Fibroblast of skin of abdomen (primary cell): Measurements from ENCODE around the gene BCAS3.
"Not testable (repeated sequence)": the region's sequence is repeated elsewhere in the genome, so short reads cannot be mapped to it uniquely, and the experiment has no call there.

Experiments used
- DNase-seq: peaks from one replicate; pipeline ENCODE4 v3.0.0-alpha.2; 2013

The BCAS3 gene

GRCh38 chr17:61416540-61417363, 739.1 kb downstream of the BCAS3 start:
- DNase-seq = peak; percentile 80

GRCh38 chr17:61418449-61418848, 740.8 kb downstream of the BCAS3 start:
- no peak for DNase-seq

DNA sequence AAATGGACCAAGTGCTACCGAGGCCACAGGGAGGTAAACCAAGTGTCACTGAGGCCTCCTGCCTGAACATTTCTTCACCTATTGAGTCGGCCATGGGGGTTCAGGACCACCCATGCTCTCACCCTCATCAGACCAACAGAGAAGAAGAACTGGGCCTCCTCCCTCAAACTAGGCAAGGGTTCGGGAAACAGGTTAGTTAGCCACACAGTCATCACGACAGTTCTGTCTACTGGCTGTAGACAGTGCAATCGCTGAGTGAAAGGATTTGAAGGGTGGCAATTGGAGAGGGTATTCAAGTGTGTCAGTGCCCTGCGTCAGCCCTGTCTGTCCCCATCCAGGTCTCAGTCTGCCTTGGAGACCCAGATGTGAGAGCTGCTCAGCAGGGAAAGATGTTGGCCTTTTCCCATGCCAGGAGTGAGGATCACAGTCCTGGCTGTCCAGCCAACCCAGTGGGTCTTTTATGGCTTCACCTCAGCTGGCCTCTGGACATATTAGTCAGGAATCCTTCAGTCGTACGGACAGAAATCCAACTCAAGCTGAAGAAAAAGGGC, 741.9 kb downstream of the BCAS3 start:
- no peak for DNase-seq

- DNase-seq = no peak
Measured at GRCh38 chr17:61420052-61420451, 742.4 kb downstream of the BCAS3 start.

DNA sequence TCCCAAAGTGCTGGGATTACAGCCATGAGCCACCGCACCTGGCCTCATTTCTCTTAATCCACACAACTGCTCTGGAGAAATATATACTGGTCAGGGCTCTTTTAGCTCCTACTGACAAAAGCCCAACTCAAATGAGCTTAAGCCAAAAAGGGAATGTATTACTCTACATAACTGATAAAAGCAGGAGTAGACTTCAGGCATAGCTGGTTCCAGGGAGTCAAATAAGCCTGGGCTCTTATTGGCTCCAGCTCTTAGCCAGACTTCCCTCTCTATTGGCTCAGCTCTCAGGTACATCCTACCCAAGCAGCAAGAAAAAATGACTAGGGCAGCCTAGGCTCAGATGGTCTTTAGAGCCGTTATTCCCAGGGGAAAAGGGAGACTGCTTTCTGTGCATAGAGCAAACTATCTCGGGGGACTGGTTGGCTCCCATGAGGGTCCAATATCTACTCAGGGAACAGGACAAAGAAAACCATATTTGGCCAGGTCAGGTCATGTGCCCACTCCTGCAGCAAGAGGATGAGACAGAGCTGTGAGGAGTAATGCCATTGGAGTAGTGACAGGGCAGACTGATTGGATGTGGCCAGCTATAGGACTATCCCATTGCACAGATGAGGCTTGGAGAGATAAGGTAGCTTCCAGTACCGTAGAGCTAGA, 743.2 kb downstream of the BCAS3 start:
- DNase-seq = no peak

DNA sequence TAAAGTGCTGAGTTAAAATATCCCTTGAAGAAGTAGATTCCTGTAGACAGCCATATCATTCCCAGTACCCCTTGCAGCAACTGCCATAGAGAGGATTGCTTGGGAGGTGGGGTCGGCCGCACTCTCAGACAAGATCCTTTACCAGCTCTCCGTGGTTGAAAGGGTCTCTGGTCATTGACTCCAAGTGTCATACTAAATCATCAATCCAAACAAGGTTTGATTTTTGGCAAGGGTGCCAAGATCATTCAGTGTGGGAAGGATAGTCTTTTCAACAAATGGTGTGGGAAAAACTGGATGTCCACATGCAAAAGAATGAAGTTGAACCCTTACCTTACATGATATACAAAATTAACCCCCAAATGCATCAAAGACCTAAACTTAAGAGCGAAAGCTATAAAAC, 743.8 kb downstream of the BCAS3 start:
- no peak for DNase-seq

GRCh38 chr17:61422116-61422799, 744.6 kb downstream of the BCAS3 start:
- DNase-seq = no peak

GRCh38 chr17:61422869-61423268, 745.2 kb downstream of the BCAS3 start:
- DNase-seq = no peak

DNA sequence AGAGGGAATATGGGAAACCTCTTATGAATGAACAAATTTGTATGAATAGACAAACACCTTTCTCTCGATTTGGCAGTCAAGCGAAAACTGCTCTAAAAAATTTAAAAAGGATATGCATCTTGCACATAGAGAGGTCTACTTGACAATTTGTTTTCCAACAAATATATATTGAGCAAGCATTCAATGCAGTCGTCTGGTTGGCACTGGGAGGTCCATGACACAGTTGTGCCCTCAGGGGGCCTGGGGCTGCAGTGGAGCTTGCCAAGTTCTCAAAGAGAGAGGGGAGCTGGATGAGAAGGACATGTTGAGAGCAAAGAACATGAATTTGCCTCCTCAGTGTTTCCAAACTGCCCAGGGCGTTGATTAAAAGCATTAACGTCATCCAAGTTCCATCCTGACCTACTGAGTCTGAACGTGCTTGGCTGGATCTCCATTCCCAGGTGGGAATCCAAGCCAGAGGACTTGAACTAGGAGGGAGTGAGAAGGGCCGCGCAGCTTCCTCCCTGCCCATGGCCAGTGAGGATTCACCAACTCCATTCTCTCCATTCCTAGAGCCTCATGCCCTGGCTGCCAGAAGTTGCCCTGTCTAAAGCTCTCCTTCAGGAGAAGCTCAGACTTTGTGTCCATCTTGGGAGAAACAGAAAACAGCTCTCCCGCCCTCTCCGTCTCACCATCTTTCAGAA, 746.5 kb downstream of the BCAS3 start:
- DNase-seq = no peak

- no peak for DNase-seq
Measured at GRCh38 chr17:61425682-61426481, 748.2 kb downstream of the BCAS3 start.

DNA sequence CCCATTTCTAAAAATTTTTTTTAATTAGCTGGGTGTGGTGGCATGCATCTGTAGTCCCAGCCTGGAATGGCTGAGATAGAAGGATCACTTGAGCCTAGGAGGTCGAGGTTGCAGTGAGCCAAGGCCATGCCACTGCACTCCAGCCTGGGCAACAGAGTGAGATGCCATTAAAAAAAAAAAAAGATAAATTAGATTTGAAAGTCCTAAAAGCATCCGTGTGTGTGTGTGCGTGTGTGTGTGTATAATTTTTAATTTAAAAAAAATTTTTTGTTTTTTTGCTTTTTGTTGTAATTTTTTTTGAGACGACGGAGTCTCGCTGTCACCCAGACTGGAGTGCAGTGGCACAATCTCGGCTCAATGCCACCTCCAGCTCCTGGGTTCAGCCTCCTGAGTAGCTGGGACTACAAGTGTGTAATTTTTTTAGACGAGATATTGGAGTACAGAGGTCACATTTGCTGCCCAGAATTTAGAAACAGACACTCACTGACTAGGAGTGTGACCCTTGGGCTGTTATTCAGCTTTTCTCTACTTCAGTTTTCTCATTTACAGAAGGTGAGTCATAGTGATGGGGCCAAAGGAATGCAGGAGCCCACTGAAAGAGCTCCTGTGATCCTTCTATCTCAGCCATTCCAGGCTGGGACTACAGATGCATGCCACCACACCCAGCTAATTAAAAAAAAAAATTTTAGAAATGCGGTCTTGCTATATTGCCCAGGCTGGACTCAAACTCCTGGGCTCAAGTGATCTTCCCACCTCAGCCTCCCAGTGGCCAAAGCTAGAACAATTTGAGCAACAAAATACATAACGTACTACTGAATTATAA, 749.0 kb downstream of the BCAS3 start:
- peak; percentile 66 for DNase-seq

DNA sequence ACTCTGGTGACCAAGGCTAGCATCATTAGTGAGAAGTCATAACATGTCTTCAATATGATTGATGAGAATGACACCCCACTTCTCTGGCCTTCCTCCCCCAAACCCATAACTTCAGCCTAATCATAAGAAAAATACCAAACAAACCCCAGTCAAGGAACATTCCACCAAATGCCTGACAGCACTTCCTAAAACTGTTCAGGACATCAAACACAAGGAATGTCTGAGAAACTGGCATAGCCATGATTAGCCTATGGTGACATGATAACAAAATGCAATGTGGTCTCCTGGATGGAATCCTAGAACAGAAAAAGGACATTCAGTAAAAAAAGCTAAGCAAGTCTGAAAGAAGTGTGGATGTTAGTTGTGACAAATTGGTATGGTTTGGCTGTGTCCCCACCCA, 749.9 kb downstream of the BCAS3 start:
- DNase-seq = no peak

GRCh38 chr17:61429274-61429673, 751.6 kb downstream of the BCAS3 start:
- no peak for DNase-seq

- not testable (repeated sequence) for DNase-seq
Measured at GRCh38 chr17:61429831-61430230, 752.2 kb downstream of the BCAS3 start.

DNA sequence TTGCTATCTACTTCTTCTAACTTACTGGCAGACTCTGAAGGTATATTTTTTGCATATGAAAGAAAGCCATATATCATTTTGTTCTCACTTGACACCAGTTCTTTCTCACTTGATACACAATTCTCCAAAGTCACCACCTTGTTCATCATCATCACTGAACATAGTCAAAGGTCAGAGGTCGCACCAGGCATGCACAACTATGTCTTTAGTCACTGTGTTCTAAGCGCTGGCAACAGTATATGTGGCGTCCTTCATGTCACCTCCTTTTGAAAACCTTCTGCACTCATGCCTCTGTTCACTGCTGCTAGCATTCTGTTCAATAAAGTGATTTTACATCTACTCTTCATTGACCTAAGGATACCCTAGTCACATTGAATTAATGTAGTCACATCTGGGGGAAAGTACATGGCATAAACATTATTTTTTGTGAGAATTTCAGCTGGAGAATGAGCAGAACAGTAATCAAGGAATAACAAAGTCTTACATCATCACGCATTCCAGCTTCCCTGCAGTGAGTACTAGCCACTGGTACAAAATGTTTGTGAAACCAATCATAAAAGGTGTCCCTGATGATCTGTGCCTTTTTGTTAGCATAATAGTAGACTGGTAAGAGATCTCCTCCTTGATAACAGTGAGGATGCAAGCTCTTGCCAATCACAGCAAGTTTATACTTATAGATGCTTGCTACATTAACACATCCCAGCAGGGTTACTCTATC, 754.1 kb downstream of the BCAS3 start:
- no peak for DNase-seq

GRCh38 chr17:61436273-61436672, 758.6 kb downstream of the BCAS3 start:
- DNase-seq = no peak

- no peak for DNase-seq
Measured at GRCh38 chr17:61436995-61437704, 759.5 kb downstream of the BCAS3 start.

DNA sequence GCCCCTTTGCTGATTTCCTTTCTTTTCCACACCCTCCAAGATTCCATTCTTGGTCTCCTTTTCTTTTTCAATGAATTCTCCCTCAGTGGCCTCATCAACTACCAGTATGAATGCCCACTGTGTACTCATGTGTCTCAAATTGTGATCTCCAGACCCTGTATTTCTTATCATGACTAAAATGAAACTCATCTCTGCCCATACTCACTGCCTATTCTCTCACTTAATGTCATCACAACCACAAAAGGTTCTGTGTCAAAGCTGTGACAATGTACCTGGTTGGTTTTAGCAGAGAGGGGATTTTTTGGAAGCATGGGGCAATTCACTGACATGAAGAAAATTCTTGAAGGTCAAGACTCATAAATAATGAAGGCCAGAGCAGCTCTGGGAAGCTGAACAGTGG, 763.0 kb downstream of the BCAS3 start:
- no peak for DNase-seq

DNA sequence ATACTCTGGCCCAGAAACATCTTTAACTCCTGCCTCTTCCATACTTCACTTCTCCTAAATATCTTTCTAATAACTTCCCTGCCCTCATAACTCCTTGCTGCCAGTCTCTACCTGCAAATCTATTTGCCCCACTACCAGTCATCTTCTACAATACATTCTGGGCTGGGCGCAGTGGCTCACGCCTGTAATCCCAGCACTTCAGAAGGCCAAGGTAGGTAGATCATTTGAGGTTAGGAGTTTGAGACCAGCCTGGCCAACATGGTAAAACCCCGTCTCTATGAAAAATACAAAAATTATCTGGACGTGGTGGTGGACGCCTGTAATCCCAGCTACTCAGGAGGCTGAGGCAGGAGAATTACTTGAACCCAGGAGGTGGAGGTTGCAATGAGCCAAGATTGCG, 763.9 kb downstream of the BCAS3 start:
- not testable (repeated sequence) for DNase-seq
